PC-9 (cell line): ENCODE measurements around the gene GPRC5C. TPM values are rescaled to one million over a fixed set of nuclear protein-coding genes. Genes with fewer than 3 reads are reported as not detected.
A peak's percentile ranks its signal among the peaks of the same experiment; 100 is the strongest.

Experiments
- Bru-seq: library from RNA; stranded (reverse); fragments of 400-500 nt; gene quantifications from one replicate; lab custom pipeline; 2021; lab: Mats Ljungman, UMichigan
- BruChase-seq, 2 experiments: library from RNA; stranded (reverse); fragments of 400-500 nt; gene quantifications; one replicate each; lab custom pipeline; 2021; lab: Mats Ljungman, UMichigan
- BruUV-seq: library from RNA; stranded (reverse); fragments of 400-500 nt; replicated peaks from 2 replicates; lab custom pipeline; 2021; lab: Mats Ljungman, UMichigan
- CTCF ChIA-PET: fragments of 300-600 bp; sonication (Branson Sonifier 250); formaldehyde crosslinking; loops from one replicate; lab custom pipeline; 2022; ENCODE audit warnings: antibody characterized with exemption; lab: Charles Lee
- POLR2A ChIA-PET: fragments of 300-600 bp; sonication (Branson Sonifier 250); formaldehyde crosslinking; loops from one replicate; lab custom pipeline; 2022; ENCODE audit warnings: antibody characterized with exemption; ENCODE audit not compliant: unreplicated experiment; lab: Charles Lee
- DNase-seq, 2 experiments: peaks; one replicate each; pipeline versions ENCODE4 v3.0.0 to v3.0.0-alpha.2; 2015 to 2022; ENCODE audit warnings: mixed read lengths in 1 of 2
- H2AFZ ChIP-seq: fragments of 200-600 bp; sonication (generic); 2 replicates; pipeline ENCODE4 v1.8.1; 2017; ENCODE audit warnings: antibody characterized with exemption
- H3F3A ChIP-seq: fragments of 200-600 bp; sonication (generic); 2 replicates; pipeline ENCODE4 v1.8.1; 2017; ENCODE audit warnings: antibody characterized with exemption, mild to moderate bottlenecking, low read depth; ENCODE audit not compliant: insufficient read depth
- H3K27ac ChIP-seq: fragments of 200-600 bp; sonication (generic); 2 replicates; pipeline ENCODE4 v1.6.1; 2016; ENCODE audit warnings: mixed run types
- H3K27me3 ChIP-seq: fragments of 200-600 bp; sonication (generic); 2 replicates; pipeline ENCODE4 v1.6.1; 2016; ENCODE audit warnings: low read depth, mixed run types; ENCODE audit not compliant: insufficient read depth
- H3K36me3 ChIP-seq: fragments of 200-600 bp; sonication (generic); 2 replicates; pipeline ENCODE4 v1.6.1; 2016; ENCODE audit warnings: low read depth, mixed run types
- H3K4me1 ChIP-seq: fragments of 200-600 bp; sonication (generic); replicated peaks from 2 replicates; pipeline ENCODE4 v1.6.1; 2016; ENCODE audit warnings: mixed run types; ENCODE audit not compliant: insufficient read depth
- H3K4me2 ChIP-seq: fragments of 200-600 bp; sonication (generic); 2 replicates; pipeline ENCODE4 v1.6.1; 2017; ENCODE audit warnings: mixed run types
- H3K4me3 ChIP-seq: fragments of 200-600 bp; sonication (generic); 2 replicates; pipeline ENCODE4 v1.6.1; 2016; ENCODE audit warnings: mixed run types
- H3K79me2 ChIP-seq: fragments of 200-600 bp; sonication (generic); 2 replicates; pipeline ENCODE4 v1.6.1; 2017; ENCODE audit warnings: low read depth, mixed run types
- H3K9me2 ChIP-seq: fragments of 200-600 bp; sonication (generic); 2 replicates; pipeline ENCODE4 v1.8.1; 2017; ENCODE audit warnings: mild to moderate bottlenecking; ENCODE audit not compliant: insufficient read depth
- H3K9me3 ChIP-seq: fragments of 200-600 bp; sonication (generic); 2 replicates; pipeline ENCODE4 v1.8.1; 2016; ENCODE audit warnings: low read depth; ENCODE audit not compliant: insufficient read depth
- H4K20me1 ChIP-seq: fragments of 200-600 bp; sonication (generic); 2 replicates; pipeline ENCODE4 v1.8.1; 2017; ENCODE audit not compliant: insufficient read depth
- EZH2 ChIP-seq: fragments of 200-600 bp; sonication (generic); IDR thresholded peaks from 2 replicates; pipeline ENCODE4 v1.8.0; 2017; ENCODE audit warnings: antibody characterized with exemption, low read depth
- intact Hi-C: fragments of 100-400 bp; cut with micrococcal nuclease; formaldehyde crosslinking; loops from one replicate; pipeline ENCODE4 v1.10.0; 2022; ENCODE audit not compliant: unreplicated experiment
- long read RNA-seq: library from polyadenylated mRNA; stranded (forward); transcript quantifications from one replicate; pipeline ENCODE4 v2.0.0, GENCODE V29; 2022
- total RNA-seq: library from RNA; stranded (reverse); gene quantifications from 2 replicates; pipeline ENCODE4 v1.2.3, GENCODE V29; 2021
- TF ChIP-seq, protein P1 (sequence below): fragments of 200-600 bp; sonication (generic); conservative IDR thresholded peaks from 2 replicates; pipeline ENCODE4 v1.6.1; 2017; ENCODE audit warnings: mixed run types, antibody characterized with exemption, mild to moderate bottlenecking, moderate library complexity

The GPRC5C gene, protein sequence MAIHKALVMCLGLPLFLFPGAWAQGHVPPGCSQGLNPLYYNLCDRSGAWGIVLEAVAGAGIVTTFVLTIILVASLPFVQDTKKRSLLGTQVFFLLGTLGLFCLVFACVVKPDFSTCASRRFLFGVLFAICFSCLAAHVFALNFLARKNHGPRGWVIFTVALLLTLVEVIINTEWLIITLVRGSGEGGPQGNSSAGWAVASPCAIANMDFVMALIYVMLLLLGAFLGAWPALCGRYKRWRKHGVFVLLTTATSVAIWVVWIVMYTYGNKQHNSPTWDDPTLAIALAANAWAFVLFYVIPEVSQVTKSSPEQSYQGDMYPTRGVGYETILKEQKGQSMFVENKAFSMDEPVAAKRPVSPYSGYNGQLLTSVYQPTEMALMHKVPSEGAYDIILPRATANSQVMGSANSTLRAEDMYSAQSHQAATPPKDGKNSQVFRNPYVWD
- total RNA-seq (27.9 and 32.4 TPM in 2 replicates), Bru-seq, nascent RNA (percentile 46 among the genes with signal in this experiment), BruChase-seq, experiment 1, labeled RNA remaining after a 2-hour chase (percentile 50 among the genes with signal in this experiment), BruChase-seq, experiment 2, labeled RNA remaining after a 6-hour chase (percentile 49 among the genes with signal in this experiment)
- long read RNA-seq, transcript GPRC5C-202 (4 exons, 2,988 nt), result major isoform, 15 of 36 reads
- long read RNA-seq, partial matches to known transcripts, result 8 of 36 reads
- long read RNA-seq, other reads (novel, unspliced or antisense), result 12 of 36 reads

DNA sequence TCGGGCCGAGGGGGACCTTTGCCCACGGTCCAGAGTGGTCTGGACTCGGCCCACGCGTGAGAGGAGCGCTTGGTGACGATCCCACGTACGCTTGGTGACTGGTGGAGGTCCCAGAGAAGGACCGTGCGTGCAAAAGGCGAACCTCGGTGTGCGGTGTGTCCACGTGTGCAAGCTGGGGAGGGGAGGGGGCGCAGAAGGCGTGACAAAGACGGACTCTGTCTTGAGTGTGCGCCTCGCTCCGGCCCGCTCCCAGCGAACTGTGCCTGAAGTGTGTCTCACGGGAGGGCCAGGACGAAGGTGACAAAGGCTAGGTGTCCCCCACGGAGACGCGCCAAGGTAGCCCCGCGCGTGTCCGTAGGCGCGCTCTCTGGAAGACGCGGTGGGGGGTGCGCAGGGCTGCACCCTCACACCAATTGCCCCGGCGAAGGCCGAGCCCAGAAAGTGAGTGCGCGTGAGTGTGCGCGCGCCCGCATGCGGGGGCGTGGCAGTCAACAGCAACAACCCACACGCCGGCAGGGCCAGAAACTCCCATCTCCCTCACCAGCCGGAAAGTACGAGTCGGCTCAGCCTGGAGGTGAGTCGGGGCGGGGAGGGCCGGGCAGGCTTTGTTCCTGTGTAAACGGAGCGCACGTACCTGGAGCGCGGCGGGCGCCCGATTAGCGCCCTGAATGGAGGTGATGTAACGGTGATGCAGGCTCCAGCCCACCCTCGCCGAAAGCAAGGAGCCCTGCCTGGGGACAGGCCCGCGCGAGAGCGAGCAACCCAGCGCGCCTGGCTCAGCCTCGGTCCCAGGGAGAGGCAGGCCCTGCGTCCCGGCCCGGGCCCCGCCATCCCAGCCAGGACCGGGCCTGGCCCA lies at the start of gene GPRC5C:
Gene GPRC5C (plus strand): TSS at position 521 of the 856 bp plus-strand sequence. CDS start 7,689 bp downstream, outside the sequence.
- TF ChIP-seq EZH2, result no peak
- TF ChIP-seq, protein P1, sequence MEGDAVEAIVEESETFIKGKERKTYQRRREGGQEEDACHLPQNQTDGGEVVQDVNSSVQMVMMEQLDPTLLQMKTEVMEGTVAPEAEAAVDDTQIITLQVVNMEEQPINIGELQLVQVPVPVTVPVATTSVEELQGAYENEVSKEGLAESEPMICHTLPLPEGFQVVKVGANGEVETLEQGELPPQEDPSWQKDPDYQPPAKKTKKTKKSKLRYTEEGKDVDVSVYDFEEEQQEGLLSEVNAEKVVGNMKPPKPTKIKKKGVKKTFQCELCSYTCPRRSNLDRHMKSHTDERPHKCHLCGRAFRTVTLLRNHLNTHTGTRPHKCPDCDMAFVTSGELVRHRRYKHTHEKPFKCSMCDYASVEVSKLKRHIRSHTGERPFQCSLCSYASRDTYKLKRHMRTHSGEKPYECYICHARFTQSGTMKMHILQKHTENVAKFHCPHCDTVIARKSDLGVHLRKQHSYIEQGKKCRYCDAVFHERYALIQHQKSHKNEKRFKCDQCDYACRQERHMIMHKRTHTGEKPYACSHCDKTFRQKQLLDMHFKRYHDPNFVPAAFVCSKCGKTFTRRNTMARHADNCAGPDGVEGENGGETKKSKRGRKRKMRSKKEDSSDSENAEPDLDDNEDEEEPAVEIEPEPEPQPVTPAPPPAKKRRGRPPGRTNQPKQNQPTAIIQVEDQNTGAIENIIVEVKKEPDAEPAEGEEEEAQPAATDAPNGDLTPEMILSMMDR, result no peak
- Histone ChIP-seq H3K4me2 (peak within 1 kb of the TSS; percentile 85), H3K27ac (peak within 1 kb of the TSS; percentile 94), H3K4me3 (peak within 1 kb of the TSS; percentile 81), H2AFZ (peak within 1 kb of the TSS; percentile 86), H3K79me2 (peaks cover 13% of the 10 kb centered on the region; the same call in 1 of the 2 replicates), H3K9me2 (no peaks in the 10 kb centered on the region), H4K20me1 (peaks cover 4% of the 10 kb centered on the region; the same call in 1 of the 2 replicates), H3K27me3 (no peaks in the 10 kb centered on the region), H3K4me1 (peaks cover 18% of the 10 kb centered on the region), H3F3A (peaks cover 21% of the 10 kb centered on the region), H3K9me3 (no peaks in the 10 kb centered on the region), H3K36me3 (no peaks in the 10 kb centered on the region)
- peak; percentile 82 to 85 for DNase-seq
- CTCF ChIA-PET, result no interaction called here
- TSS peak; percentile 24 for BruUV-seq
- POLR2A ChIA-PET, result interaction anchor here (0.5 kb wide), 1 partner anchor 22 kb away, joined by 4 read pairs; no protein-coding TSS in a partner anchor
- intact Hi-C loops, result loop anchor here (1.0 to 2.0 kb wide), 2 partner anchors 12 to 25 kb away; no protein-coding TSS in a partner anchor

DNA sequence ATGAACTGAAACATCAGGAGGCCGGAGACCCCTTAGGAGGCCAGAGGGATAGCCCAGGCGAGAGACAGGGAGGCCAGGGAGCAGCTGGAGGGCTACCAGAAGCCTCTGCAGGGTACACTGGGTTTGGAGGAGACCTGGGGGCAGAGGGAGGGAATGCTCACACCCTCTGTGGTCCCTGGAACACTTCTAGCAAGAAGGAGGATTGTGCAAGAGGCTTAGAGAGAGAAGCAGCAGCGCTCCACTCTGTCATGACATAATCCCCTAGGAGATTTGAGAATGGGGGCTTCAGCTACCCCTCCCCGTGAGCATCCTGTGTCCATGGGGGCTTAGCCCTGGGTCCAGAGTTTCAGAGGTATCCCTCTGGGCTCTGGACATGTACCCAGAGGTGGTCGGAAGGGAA lies 48.7 kb upstream of the GPRC5C start:
- TF ChIP-seq EZH2, result no peak

DNA sequence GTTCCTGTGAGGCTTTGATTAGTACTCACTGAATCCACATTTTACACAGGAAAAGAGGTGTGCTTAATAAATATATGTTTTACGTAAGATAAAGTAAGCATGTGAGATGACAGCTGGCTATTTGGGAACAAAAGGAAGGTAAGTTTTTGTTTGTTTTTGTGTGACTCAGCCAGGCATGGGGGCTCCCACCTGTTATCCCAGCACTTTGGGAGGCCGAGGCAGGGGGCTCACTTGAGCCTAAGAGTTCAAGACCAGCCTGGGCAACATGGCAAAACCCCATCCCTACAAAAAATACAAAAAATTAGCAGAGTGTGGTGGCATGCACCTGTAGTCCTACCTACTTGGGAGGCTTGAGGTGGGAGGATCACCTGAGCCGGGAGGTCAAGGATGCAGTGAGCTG lies 46.7 kb upstream of the GPRC5C start:
- no TSS peak for BruUV-seq
- no peaks in the 10 kb centered on the region for H3K79me2 ChIP-seq
- intact Hi-C loops, result no loop called here
- H3K27me3 ChIP-seq, result no peaks in the 10 kb centered on the region
- H3K4me2 ChIP-seq, result no peak overlapping the region
- no peak overlapping the region for H3K27ac ChIP-seq
- no peaks in the 10 kb centered on the region for H4K20me1 ChIP-seq
- DNase-seq, result no peak
- ChIA-PET POLR2A (no interaction called here), CTCF (no interaction called here)
- H3K36me3 ChIP-seq, result no peaks in the 10 kb centered on the region
- H3K4me3 ChIP-seq, result no peak overlapping the region
- no peaks in the 10 kb centered on the region for H3K9me3 ChIP-seq
- H2AFZ ChIP-seq, result no peak overlapping the region
- H3K9me2 ChIP-seq, result no peaks in the 10 kb centered on the region
- peaks cover 10% of the 10 kb centered on the region for H3K4me1 ChIP-seq
- TF ChIP-seq, protein P1, result no peak
- TF ChIP-seq EZH2, result no peak
- no peaks in the 10 kb centered on the region; the same call in 1 of the 2 replicates for H3F3A ChIP-seq

More for the DNA sequence above, 48.7 kb upstream of the GPRC5C start:
- H3K9me2 ChIP-seq, result no peaks in the 10 kb centered on the region
- no peaks in the 10 kb centered on the region for H3K36me3 ChIP-seq
- H4K20me1 ChIP-seq, result no peaks in the 10 kb centered on the region
- peaks cover 17% of the 10 kb centered on the region for H3K4me1 ChIP-seq
- ChIA-PET CTCF (no interaction called here), POLR2A (no interaction called here)
- H3K79me2 ChIP-seq, result no peaks in the 10 kb centered on the region
- H3F3A ChIP-seq, result no peaks in the 10 kb centered on the region; the same call in 1 of the 2 replicates
- H2AFZ ChIP-seq, result no peak overlapping the region
- H3K9me3 ChIP-seq, result no peaks in the 10 kb centered on the region
- no peak overlapping the region for H3K27ac ChIP-seq
- intact Hi-C loops, result no loop called here
- peaks cover 11% of the 10 kb centered on the region for H3K27me3 ChIP-seq
- no TSS peak for BruUV-seq
- H3K4me3 ChIP-seq, result no peak overlapping the region
- DNase-seq, result no peak
- no peak overlapping the region for H3K4me2 ChIP-seq
